ENCODE results near the gene RHOBTB1.

RHOBTB1 gene

GRCh38 chr10:60932756-60933155, 11.2 kb downstream of the RHOBTB1 start:
- H3K4me1 ChIP-seq (ENCODE audit: control insufficient read depth in 1 of 2, insufficient read depth in 2 of 2, low read length in 2 of 2) = no peaks in the 10 kb centered on the region
- WGBS (ENCODE audit: extremely low coverage, insufficient coverage, insufficient read length) = no CpG with 5 or more reads among the region's 4 CpGs
- peaks cover 0 to 4% of the 10 kb centered on the region in 2 experiments for H3K36me3 ChIP-seq (ENCODE audit: control insufficient read depth in 1 of 2, insufficient read depth in 2 of 2, low read length in 2 of 2)
- H4K91ac ChIP-seq (ENCODE audit: low read depth, low read length) = no peak overlapping the region
- no peaks in the 10 kb centered on the region for H3K79me1 ChIP-seq (ENCODE audit: low read length)
- no peak overlapping the region for H3K4me3 ChIP-seq (ENCODE audit: low read depth, low read length)
- no peak overlapping the region for H2AFZ ChIP-seq (ENCODE audit: insufficient read depth, low read length, poor library complexity)
- no peak overlapping the region for H2BK12ac ChIP-seq (ENCODE audit: low read length)
- H2BK120ac ChIP-seq (ENCODE audit: insufficient read depth, low read length, poor library complexity) = no peak overlapping the region
- H3K18ac ChIP-seq (ENCODE audit: low read length) = no peak overlapping the region
- H4K8ac ChIP-seq (ENCODE audit: low read depth, low read length) = no peak overlapping the region
- no peak overlapping the region for H3K14ac ChIP-seq (ENCODE audit: low read length)
- no peaks in the 10 kb centered on the region for H3K27me3 ChIP-seq (ENCODE audit: insufficient read depth, low read length)
- no peak overlapping the region for H3K23ac ChIP-seq (ENCODE audit: low read length)
- no peak overlapping the region for H4K12ac ChIP-seq (ENCODE audit: low read depth, low read length)
- H3K4ac ChIP-seq (ENCODE audit: low read depth, low read length) = no peak overlapping the region
- no peak for DNase-seq
- no peak overlapping the region for H3K9ac ChIP-seq (ENCODE audit: low read length)
- no peak overlapping the region for H3K4me2 ChIP-seq (ENCODE audit: low read length)
- no peaks in the 10 kb centered on the region for H3K9me3 ChIP-seq (ENCODE audit: insufficient read depth, low read depth, low read length)
- H2BK5ac ChIP-seq (ENCODE audit: low read depth, low read length, poor library complexity) = no peak overlapping the region
- H3K27ac ChIP-seq (ENCODE audit: low read depth, low read length) = no peak overlapping the region
- no peak overlapping the region for H2AK5ac ChIP-seq (ENCODE audit: low read length)
- no peaks in the 10 kb centered on the region for H3K79me2 ChIP-seq (ENCODE audit: control insufficient read depth, insufficient read depth, low read length, poor library complexity)

DNA sequence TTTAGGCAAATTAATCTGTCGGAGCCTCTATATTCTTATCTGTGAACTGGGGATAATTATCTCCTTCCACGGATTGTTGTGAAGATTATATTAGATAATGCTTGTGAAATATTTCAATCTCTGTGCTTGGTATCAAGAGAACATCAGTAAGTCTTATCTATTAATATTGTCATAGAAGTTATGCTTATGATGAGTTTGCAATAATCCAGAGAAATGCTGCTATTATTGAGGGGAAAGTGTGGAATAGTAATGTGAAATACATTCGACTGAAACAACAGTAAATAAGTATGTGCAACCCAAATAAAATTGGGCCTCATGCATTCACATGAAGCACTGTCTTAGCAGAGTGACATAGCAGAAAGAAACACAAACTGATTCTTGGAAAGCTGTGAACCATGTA, 13.7 kb downstream of the RHOBTB1 start:
- Histone ChIP-seq H2AK5ac (ENCODE audit: low read length) (no peak overlapping the region), H3K4me2 (ENCODE audit: low read length) (no peak overlapping the region), H3K4ac (ENCODE audit: low read depth, low read length) (no peak overlapping the region), H3K36me3 (ENCODE audit: control insufficient read depth in 1 of 2, insufficient read depth in 2 of 2, low read length in 2 of 2) (peaks cover 0 to 3% of the 10 kb centered on the region in 2 experiments), H3K9ac (ENCODE audit: low read length) (no peak overlapping the region), H3K14ac (ENCODE audit: low read length) (no peak overlapping the region), H4K91ac (ENCODE audit: low read depth, low read length) (no peak overlapping the region), H3K79me2 (ENCODE audit: control insufficient read depth, insufficient read depth, low read length, poor library complexity) (no peaks in the 10 kb centered on the region), H2BK120ac (ENCODE audit: insufficient read depth, low read length, poor library complexity) (no peak overlapping the region), H3K27ac (ENCODE audit: low read depth, low read length) (no peak overlapping the region), H4K12ac (ENCODE audit: low read depth, low read length) (no peak overlapping the region), H3K27me3 (ENCODE audit: insufficient read depth, low read length) (no peaks in the 10 kb centered on the region), H3K23ac (ENCODE audit: low read length) (no peak overlapping the region), H2BK5ac (ENCODE audit: low read depth, low read length, poor library complexity) (no peak overlapping the region), H3K4me3 (ENCODE audit: low read depth, low read length) (no peak overlapping the region), H3K18ac (ENCODE audit: low read length) (no peak overlapping the region), H2AFZ (ENCODE audit: insufficient read depth, low read length, poor library complexity) (no peak overlapping the region), H3K79me1 (ENCODE audit: low read length) (no peaks in the 10 kb centered on the region), H3K9me3 (ENCODE audit: insufficient read depth, low read depth, low read length) (no peaks in the 10 kb centered on the region), H2BK12ac (ENCODE audit: low read length) (no peak overlapping the region), H4K8ac (ENCODE audit: low read depth, low read length) (no peak overlapping the region), H3K4me1 (ENCODE audit: control insufficient read depth in 1 of 2, insufficient read depth in 2 of 2, low read length in 2 of 2) (no peaks in the 10 kb centered on the region)
- no CpG with 5 or more reads among the region's 3 CpGs for WGBS (ENCODE audit: extremely low coverage, insufficient coverage, insufficient read length)
- no peak for DNase-seq

DNA sequence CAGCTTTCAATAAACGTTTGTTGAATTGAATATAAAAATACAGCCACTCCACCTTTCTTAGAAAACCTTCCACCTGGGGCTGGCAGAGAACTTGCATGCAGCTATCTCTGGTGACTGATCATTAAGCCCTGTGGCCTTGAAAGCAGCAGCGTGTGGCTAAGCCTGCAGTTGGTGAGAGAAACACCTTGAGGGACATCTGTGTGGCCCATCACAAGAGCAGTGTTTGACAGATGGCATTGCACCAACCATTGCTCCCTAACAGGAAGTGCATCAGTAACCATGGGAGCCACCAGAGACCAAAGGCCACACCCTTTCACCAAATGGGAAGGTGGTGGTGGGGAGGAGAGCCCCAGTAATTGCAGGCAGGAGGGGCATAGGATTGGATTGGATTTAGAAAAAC, 22.4 kb downstream of the RHOBTB1 start:
- Histone ChIP-seq H3K14ac (ENCODE audit: low read length) (no peak overlapping the region), H4K91ac (ENCODE audit: low read depth, low read length) (no peak overlapping the region), H4K12ac (ENCODE audit: low read depth, low read length) (no peak overlapping the region), H3K4me3 (ENCODE audit: low read depth, low read length) (no peak overlapping the region), H2AK5ac (ENCODE audit: low read length) (no peak overlapping the region), H3K36me3 (ENCODE audit: control insufficient read depth in 1 of 2, insufficient read depth in 2 of 2, low read length in 2 of 2) (peaks cover 2% of the 10 kb centered on the region in 2 experiments), H2BK12ac (ENCODE audit: low read length) (no peak overlapping the region), H3K27ac (ENCODE audit: low read depth, low read length) (no peak overlapping the region), H2BK120ac (ENCODE audit: insufficient read depth, low read length, poor library complexity) (no peak overlapping the region), H3K18ac (ENCODE audit: low read length) (no peak overlapping the region), H3K23ac (ENCODE audit: low read length) (no peak overlapping the region), H3K4me1 (ENCODE audit: control insufficient read depth in 1 of 2, insufficient read depth in 2 of 2, low read length in 2 of 2) (no peaks in the 10 kb centered on the region), H3K79me2 (ENCODE audit: control insufficient read depth, insufficient read depth, low read length, poor library complexity) (no peaks in the 10 kb centered on the region), H2AFZ (ENCODE audit: insufficient read depth, low read length, poor library complexity) (no peak overlapping the region), H3K4me2 (ENCODE audit: low read length) (no peak overlapping the region), H3K27me3 (ENCODE audit: insufficient read depth, low read length) (no peaks in the 10 kb centered on the region), H3K9ac (ENCODE audit: low read length) (no peak overlapping the region), H3K4ac (ENCODE audit: low read depth, low read length) (no peak overlapping the region), H3K9me3 (ENCODE audit: insufficient read depth, low read depth, low read length) (no peaks in the 10 kb centered on the region), H2BK5ac (ENCODE audit: low read depth, low read length, poor library complexity) (no peak overlapping the region), H3K79me1 (ENCODE audit: low read length) (no peaks in the 10 kb centered on the region), H4K8ac (ENCODE audit: low read depth, low read length) (no peak overlapping the region)
- DNase-seq = no peak
- WGBS (ENCODE audit: extremely low coverage, insufficient coverage, insufficient read length) = no CpG with 5 or more reads among the region's 2 CpGs

- H3K27ac ChIP-seq (ENCODE audit: low read depth, low read length) = no peak overlapping the region
- no peaks in the 10 kb centered on the region for H3K4me1 ChIP-seq (ENCODE audit: control insufficient read depth in 1 of 2, insufficient read depth in 2 of 2, low read length in 2 of 2)
- H3K27me3 ChIP-seq (ENCODE audit: insufficient read depth, low read length) = no peaks in the 10 kb centered on the region
- H4K12ac ChIP-seq (ENCODE audit: low read depth, low read length) = no peak overlapping the region
- no peak overlapping the region for H3K9ac ChIP-seq (ENCODE audit: low read length)
- no peak overlapping the region for H2BK120ac ChIP-seq (ENCODE audit: insufficient read depth, low read length, poor library complexity)
- no CpG with 5 or more reads among the region's 4 CpGs for WGBS (ENCODE audit: extremely low coverage, insufficient coverage, insufficient read length)
- no peak overlapping the region for H3K14ac ChIP-seq (ENCODE audit: low read length)
- no peaks in the 10 kb centered on the region for H3K79me2 ChIP-seq (ENCODE audit: control insufficient read depth, insufficient read depth, low read length, poor library complexity)
- H4K91ac ChIP-seq (ENCODE audit: low read depth, low read length) = no peak overlapping the region
- H2AK5ac ChIP-seq (ENCODE audit: low read length) = no peak overlapping the region
- no peak overlapping the region for H3K4ac ChIP-seq (ENCODE audit: low read depth, low read length)
- H2BK12ac ChIP-seq (ENCODE audit: low read length) = no peak overlapping the region
- no peak overlapping the region for H2BK5ac ChIP-seq (ENCODE audit: low read depth, low read length, poor library complexity)
- no peak overlapping the region for H4K8ac ChIP-seq (ENCODE audit: low read depth, low read length)
- H3K23ac ChIP-seq (ENCODE audit: low read length) = no peak overlapping the region
- no peak for DNase-seq
- H2AFZ ChIP-seq (ENCODE audit: insufficient read depth, low read length, poor library complexity) = no peak overlapping the region
- peaks cover 2% of the 10 kb centered on the region in 2 experiments for H3K36me3 ChIP-seq (ENCODE audit: control insufficient read depth in 1 of 2, insufficient read depth in 2 of 2, low read length in 2 of 2)
- H3K4me3 ChIP-seq (ENCODE audit: low read depth, low read length) = no peak overlapping the region
- H3K4me2 ChIP-seq (ENCODE audit: low read length) = no peak overlapping the region
- H3K9me3 ChIP-seq (ENCODE audit: insufficient read depth, low read depth, low read length) = peaks cover 2% of the 10 kb centered on the region
- no peak overlapping the region for H3K18ac ChIP-seq (ENCODE audit: low read length)
- H3K79me1 ChIP-seq (ENCODE audit: low read length) = no peaks in the 10 kb centered on the region
Measured at GRCh38 chr10:60920479-60920878, 23.5 kb downstream of the RHOBTB1 start.
